Transverse colon (tissue), 4 donors: ENCODE measurements around the gene H19. TPM values are rescaled to one million over a fixed set of nuclear protein-coding genes. Genes with fewer than 3 reads are reported as not detected.

Experiments
- DNase-seq: peaks from one replicate; pipeline ENCODE4 v3.0.0-alpha.2; 2019
- H3K27ac ChIP-seq, 4 donors: fragments of 200-600 bp; sonication (generic); 2 replicates each; pipeline ENCODE4 v1.5.1; 2016 to 2018; ENCODE audit warnings: inconsistent platforms in 4 of 4
- H3K27me3 ChIP-seq: fragments of 200-600 bp; sonication (generic); 2 replicates; pipeline ENCODE4 v1.5.1; 2017; ENCODE audit warnings: inconsistent platforms
- H3K36me3 ChIP-seq, 4 donors: fragments of 200-600 bp; sonication (generic); 2 replicates each; pipeline ENCODE4 v1.5.1; 2017 to 2019; ENCODE audit warnings: inconsistent platforms in 4 of 4
- H3K4me1 ChIP-seq, 4 donors: fragments of 200-600 bp; sonication (generic); 2 replicates each; pipeline ENCODE4 v1.5.1; 2017 to 2020; ENCODE audit warnings: inconsistent platforms in 4 of 4
- H3K4me3 ChIP-seq, 4 donors: fragments of 200-600 bp; sonication (generic); 1 replicate in 1 of 4; 2 replicates in 3 of 4; pipeline versions ENCODE4 v1.5.1 to v1.6.1; 2017 to 2019; ENCODE audit warnings: inconsistent platforms in 4 of 4
- H3K9me3 ChIP-seq, 2 donors: fragments of 200-600 bp; sonication (generic); 2 replicates each; pipeline ENCODE4 v1.5.1; 2017 to 2019; ENCODE audit warnings: inconsistent platforms in 2 of 2
- EP300 ChIP-seq: sonication (generic); formaldehyde crosslinking; IDR thresholded peaks from one replicate; pipeline ENCODE4 v1.6.1; 2017; ENCODE audit warnings: antibody characterized with exemption, low read depth
- POLR2A ChIP-seq: fragments of 450-650 bp; IDR thresholded peaks from one replicate; pipeline ENCODE4 v1.6.1; 2016; ENCODE audit warnings: antibody characterized with exemption, mild to moderate bottlenecking, moderate library complexity
- POLR2AphosphoS5 ChIP-seq, 3 donors: sonication (generic); formaldehyde crosslinking; IDR thresholded peaks; one replicate each; pipeline ENCODE4 v1.6.1; 2016; ENCODE audit warnings: antibody characterized with exemption in 3 of 3
- WGBS, 2 donors: methylation state at CpG; one replicate each; pipeline ENCODE4 v1.1.5; 2018; ENCODE audit warnings: low coverage in 1 of 2; 5-methylcytosine and 5-hydroxymethylcytosine counted together
- in situ Hi-C, 4 donors: fragments of 200-750 bp; cut with MboI; loops; one replicate each; pipeline versions ENCODE4 v1.15.0 to v1.15.1; 2017; ENCODE audit warnings: low sequenced_read_pairs in 3 of 4, low pct_ligation_motif_present in 1 of 4, low pct_unique_long_range_greater_than_20kb in 1 of 4
- intact Hi-C: fragments of 100-400 bp; cut with DNase I; formaldehyde crosslinking; loops from one replicate; pipeline ENCODE4 v1.15.1; 2023; ENCODE audit warnings: low total_unique reads
- total RNA-seq, 4 donors: library from RNA; depleted of rRNA; stranded (reverse); fragments of >200 nt; gene quantifications; one replicate each; pipeline ENCODE4 v1.1.0, GENCODE V29; 2016
- TF ChIP-seq, protein P1 (sequence below), 5 experiments: fragments of 200-600 bp in 3 of 5; fragments of 450-650 bp in 2 of 5; sonication (generic) in 3 of 5; IDR thresholded peaks; 1 replicate in 2 of 5; 2 replicates in 3 of 5; pipeline ENCODE4 v1.5.1; 2016 to 2017; ENCODE audit warnings: antibody characterized with exemption in 5 of 5, inconsistent platforms in 3 of 5, mild to moderate bottlenecking in 2 of 5, moderate library complexity in 1 of 5

H19 gene
- total RNA-seq, 4 donors from 2014 or later = 20.7 to 102 (median 24.7) TPM

DNA sequence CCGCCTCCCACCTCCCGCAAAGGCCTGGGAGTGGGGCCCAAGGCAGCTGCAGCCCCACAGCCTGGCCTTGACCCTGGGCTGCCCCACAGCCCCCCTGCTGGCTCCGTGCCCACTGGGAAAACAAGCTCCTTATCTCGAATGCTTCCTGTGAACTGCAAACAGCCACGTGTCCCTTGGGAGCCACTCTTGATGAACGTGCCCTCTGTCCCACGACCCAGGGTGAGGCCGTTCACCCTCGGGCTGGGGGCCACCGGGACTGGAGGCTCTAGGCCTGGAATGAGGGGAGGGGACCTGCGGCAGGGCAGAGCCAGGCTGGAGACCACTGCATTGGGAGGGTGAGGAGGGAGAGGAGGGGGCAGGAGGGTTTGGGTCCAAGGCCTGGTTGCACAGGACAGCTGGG lies 9.5 kb downstream of the H19 start:
- WGBS, 2 donors = no CpG with 5 or more reads among the region's 11 CpGs

DNA sequence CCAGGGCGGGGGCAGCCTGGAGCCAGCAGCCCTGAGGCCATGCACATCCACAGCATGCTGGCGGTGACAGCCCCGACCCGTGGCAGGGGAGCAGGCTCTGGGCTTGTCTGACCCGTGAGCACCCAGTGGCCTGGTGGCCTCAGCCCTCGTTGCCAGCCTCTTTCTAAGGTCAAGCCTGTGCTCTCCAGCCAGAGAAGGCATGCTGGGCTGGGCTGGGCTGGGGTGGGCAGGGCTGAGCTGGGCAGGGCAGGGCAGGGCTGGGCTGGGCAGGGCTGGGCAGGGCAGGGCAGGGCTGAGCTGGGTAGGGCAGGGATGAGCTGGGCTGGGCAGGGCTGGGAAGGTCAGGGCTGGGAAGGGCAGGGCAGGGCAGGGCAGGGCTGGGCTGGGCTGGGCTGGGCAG lies 10.6 kb downstream of the H19 start:
- Histone ChIP-seq H3K27me3 (no peaks in the 10 kb centered on the region), H3K27ac (no peak overlapping the region), H3K36me3 (no peaks in the 10 kb centered on the region), H3K9me3 (no peaks in the 10 kb centered on the region), H3K4me1 (no peaks in the 10 kb centered on the region), H3K4me3 (no peak overlapping the region)
- DNase-seq = no peak
- no CpG with 5 or more reads among the region's 6 CpGs for WGBS, 2 donors
- in situ Hi-C loops (no loop called here), intact Hi-C loops (no loop called here)
- TF ChIP-seq POLR2A = no peak
- TF ChIP-seq, protein P1, sequence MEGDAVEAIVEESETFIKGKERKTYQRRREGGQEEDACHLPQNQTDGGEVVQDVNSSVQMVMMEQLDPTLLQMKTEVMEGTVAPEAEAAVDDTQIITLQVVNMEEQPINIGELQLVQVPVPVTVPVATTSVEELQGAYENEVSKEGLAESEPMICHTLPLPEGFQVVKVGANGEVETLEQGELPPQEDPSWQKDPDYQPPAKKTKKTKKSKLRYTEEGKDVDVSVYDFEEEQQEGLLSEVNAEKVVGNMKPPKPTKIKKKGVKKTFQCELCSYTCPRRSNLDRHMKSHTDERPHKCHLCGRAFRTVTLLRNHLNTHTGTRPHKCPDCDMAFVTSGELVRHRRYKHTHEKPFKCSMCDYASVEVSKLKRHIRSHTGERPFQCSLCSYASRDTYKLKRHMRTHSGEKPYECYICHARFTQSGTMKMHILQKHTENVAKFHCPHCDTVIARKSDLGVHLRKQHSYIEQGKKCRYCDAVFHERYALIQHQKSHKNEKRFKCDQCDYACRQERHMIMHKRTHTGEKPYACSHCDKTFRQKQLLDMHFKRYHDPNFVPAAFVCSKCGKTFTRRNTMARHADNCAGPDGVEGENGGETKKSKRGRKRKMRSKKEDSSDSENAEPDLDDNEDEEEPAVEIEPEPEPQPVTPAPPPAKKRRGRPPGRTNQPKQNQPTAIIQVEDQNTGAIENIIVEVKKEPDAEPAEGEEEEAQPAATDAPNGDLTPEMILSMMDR (IDR thresholded peaks at IDR 0.05) = no peak
- no peak for TF ChIP-seq POLR2AphosphoS5 (IDR thresholded peaks at IDR 0.05)
- TF ChIP-seq EP300 = no peak

More for the DNA sequence above, 9.5 kb downstream of the H19 start:
- no peaks in the 10 kb centered on the region for H3K9me3 ChIP-seq
- H3K4me1 ChIP-seq = no peaks in the 10 kb centered on the region
- intact Hi-C loops = no loop called here
- H3K27me3 ChIP-seq = no peaks in the 10 kb centered on the region
- no peak overlapping the region for H3K27ac ChIP-seq
- DNase-seq = no peak
- no peak overlapping the region for H3K4me3 ChIP-seq
- in situ Hi-C loops = no loop called here
- H3K36me3 ChIP-seq = no peaks in the 10 kb centered on the region
- TF ChIP-seq POLR2AphosphoS5 (IDR thresholded peaks at IDR 0.05) = no peak
- TF ChIP-seq, protein P1 (IDR thresholded peaks at IDR 0.05) = no peak
- TF ChIP-seq POLR2A = no peak
- no peak for TF ChIP-seq EP300

DNA sequence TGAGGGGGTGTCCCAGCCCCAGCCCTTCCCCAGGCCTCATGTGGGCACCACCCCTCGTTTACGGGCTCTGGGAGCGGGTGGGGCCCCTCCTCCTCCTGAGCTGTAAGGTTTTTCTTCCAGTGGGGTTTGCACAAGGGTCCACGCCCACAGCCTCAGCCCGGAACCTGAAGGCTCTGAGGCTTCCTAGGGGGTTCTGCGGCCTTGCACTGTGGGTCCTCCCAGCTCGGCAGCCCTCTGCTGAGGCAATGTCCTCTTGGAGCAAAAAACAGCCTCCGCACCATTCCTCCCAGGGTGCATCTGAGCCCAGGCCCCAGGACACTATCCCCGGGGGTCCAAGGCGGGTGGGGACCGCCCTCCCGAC lies 14.1 kb downstream of the H19 start:
- H3K9me3 ChIP-seq = no peaks in the 10 kb centered on the region
- H3K27me3 ChIP-seq = no peaks in the 10 kb centered on the region
- intact Hi-C loops = no loop called here
- H3K27ac ChIP-seq = no peak overlapping the region
- in situ Hi-C loops = no loop called here
- DNase-seq = no peak
- H3K36me3 ChIP-seq = no peaks in the 10 kb centered on the region
- TF ChIP-seq POLR2AphosphoS5 (IDR thresholded peaks at IDR 0.05) (no peak), POLR2A (no peak), EP300 (no peak)
- TF ChIP-seq, protein P1 (IDR thresholded peaks at IDR 0.05) = no peak
- H3K4me1 ChIP-seq = no peaks in the 10 kb centered on the region
- 60% methylated on average over 11 of the region's 12 CpGs; no CpG with 5 or more reads in 1 of the 2 donors for WGBS, 2 donors
- no peak overlapping the region for H3K4me3 ChIP-seq

DNA sequence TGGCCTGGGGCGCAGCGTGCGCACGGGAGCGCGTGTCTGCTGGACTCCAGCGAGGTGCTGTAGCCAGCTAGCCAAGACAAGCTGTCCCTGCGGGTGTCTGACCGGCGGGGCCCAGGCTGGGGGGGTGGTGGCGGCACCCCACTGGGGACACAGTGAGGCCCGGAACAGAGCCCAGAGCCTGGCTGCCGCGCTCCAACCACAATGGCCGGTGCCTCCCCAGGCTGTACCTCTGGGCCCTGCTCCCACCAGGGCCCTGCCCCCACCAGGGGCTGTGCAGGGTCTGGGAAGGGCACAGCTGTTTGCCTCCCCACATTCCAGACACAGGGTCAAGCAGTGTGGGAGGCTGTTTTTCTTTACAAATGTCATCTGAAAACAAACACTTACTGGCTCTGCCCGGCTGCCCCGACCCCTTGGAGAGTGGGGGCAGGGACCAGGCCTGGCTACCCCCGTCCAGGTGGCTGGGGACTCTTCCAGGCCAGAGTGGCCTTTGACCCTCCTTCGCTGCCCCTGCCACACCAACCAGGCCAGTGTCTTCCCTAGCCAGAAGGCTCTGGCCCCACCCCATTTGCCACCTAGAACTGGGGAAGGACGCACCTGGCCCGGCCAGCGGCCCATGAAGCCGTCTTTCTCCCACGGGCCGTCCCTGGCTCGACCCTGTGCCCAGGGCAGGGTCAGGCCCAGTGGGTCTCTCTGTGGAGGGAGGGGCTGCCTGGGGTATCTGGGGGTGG lies 14.6 kb downstream of the H19 start:
- H3K36me3 ChIP-seq = no peaks in the 10 kb centered on the region
- intact Hi-C loops = no loop called here
- in situ Hi-C loops = no loop called here
- WGBS, 2 donors = no CpG with 5 or more reads among the region's 26 CpGs
- TF ChIP-seq, protein P1 (IDR thresholded peaks at IDR 0.05) = no peak
- no peak for TF ChIP-seq POLR2AphosphoS5 (IDR thresholded peaks at IDR 0.05)
- no peak for TF ChIP-seq POLR2A
- no peak for TF ChIP-seq EP300
- H3K4me3 ChIP-seq = no peak overlapping the region
- H3K9me3 ChIP-seq = no peaks in the 10 kb centered on the region
- no peaks in the 10 kb centered on the region for H3K27me3 ChIP-seq
- no peak for DNase-seq
- H3K4me1 ChIP-seq = no peaks in the 10 kb centered on the region
- H3K27ac ChIP-seq = no peak overlapping the region
